Measurements from ENCODE around the gene OR2T27. TPM values are rescaled to one million over a fixed set of nuclear protein-coding genes. Genes with fewer than 3 reads are reported as not detected.
"Not testable (repeated sequence)": the region's sequence is repeated elsewhere in the genome, so short reads cannot be mapped to it uniquely, and the experiment has no call there.

Gene OR2T27
- total RNA-seq, 2 donors from 2014 or later, result not detected

GRCh38 chr1:248663453-248664328 lies 8.4 kb upstream of the OR2T27 start:
- not testable (repeated sequence) for H3K9me3 Mint-ChIP-seq; H3K36me3 Mint-ChIP-seq (ENCODE audit: low read depth); H3K4me1 Mint-ChIP-seq; H3K27ac Mint-ChIP-seq; H3K4me3 Mint-ChIP-seq; H3K27me3 Mint-ChIP-seq
- ATAC-seq (replicated peaks), result peak; percentile 29

DNA sequence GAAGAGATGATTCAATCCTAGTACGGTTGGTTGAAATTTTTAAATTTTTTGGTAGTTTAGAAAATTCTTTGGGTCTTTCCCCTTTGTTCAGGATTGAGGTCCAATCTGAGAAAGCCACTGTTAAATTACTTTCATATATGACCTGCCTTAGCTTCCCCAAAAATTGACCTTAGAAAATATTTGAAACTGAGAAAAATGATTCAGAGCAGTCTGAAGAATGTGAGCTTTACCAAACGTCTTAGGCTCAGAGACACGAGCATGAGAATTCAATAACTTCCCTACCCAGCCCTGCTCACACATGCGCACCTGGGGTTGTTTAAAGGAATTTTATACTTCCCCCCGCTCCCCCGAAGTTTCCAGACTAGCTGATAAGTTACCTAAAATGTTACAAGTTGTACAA lies 1.5 kb upstream of the OR2T27 start:
- not testable (repeated sequence) for ATAC-seq (replicated peaks); H3K9me3 Mint-ChIP-seq; H3K36me3 Mint-ChIP-seq (ENCODE audit: low read depth); H3K27ac Mint-ChIP-seq; H3K27me3 Mint-ChIP-seq; H3K4me3 Mint-ChIP-seq; H3K4me1 Mint-ChIP-seq

DNA sequence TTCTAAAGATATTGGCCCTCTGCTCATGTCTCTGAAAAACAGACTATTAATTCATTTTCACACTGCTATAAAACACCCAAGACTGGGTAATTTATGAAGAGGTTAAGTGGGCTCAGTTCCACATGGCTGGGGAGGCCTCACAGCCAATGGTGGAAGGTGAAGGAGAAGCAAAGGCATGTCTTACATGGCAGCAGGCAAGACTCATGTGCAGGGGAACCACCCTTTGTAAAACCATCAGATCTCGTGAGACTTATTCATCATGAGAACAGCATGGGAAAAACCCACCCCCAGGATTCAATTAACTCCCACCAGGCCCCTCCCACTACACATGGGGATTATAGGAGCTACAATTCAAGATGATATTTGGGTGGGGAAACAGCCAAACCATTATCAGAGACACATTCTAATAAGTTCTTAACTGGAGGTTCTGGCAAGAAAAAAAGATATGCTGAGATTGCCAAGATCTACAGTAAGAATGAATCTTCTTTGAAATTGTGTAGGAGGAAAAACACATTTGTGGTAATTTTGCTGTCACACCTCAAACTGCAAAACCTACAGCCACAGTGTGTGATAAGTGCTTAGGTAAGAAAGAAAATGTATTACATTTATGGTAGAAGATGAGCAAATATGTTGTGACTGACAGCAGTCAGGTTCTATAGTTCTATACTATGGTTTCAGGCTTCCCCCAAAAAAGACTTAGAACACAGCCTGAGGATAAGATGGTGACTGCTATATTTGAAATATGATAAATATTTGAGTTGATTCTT lies 6.4 kb downstream of the OR2T27 start:
- not testable (repeated sequence) for H3K36me3 Mint-ChIP-seq (ENCODE audit: low read depth); H3K9me3 Mint-ChIP-seq; H3K4me3 Mint-ChIP-seq; H3K27ac Mint-ChIP-seq; H3K4me1 Mint-ChIP-seq; H3K27me3 Mint-ChIP-seq
- ATAC-seq (replicated peaks), result peak; percentile 91

DNA sequence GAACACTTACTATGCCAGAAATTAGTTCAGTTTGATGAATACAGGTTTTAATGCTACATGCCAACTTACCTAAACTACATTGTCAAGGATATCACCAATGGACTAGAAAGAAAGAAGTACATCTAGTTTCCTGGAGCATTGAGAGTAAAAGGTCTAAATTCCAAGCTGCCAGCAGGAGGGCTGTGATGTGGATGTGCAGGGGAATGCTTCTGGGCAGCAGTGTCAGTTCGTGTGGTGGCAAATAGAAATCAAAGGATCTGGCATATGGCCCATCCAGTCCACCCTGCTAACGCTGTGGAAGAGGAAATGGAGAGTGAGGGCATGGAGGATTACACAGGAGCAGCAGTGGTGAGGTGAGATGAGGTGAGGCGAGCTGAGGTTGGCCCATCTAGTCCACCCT lies 10.2 kb downstream of the OR2T27 start, which contains the start of gene OR2T35:
Gene OR2T35, minus strand, starts transcription at position 101 of the 400 bp plus-strand sequence. CDS start 6,020 bp downstream, outside the sequence.
- not testable (repeated sequence) for H3K27ac Mint-ChIP-seq; H3K27me3 Mint-ChIP-seq; ATAC-seq (replicated peaks); H3K9me3 Mint-ChIP-seq; H3K4me3 Mint-ChIP-seq; H3K4me1 Mint-ChIP-seq; H3K36me3 Mint-ChIP-seq (ENCODE audit: low read depth)

DNA sequence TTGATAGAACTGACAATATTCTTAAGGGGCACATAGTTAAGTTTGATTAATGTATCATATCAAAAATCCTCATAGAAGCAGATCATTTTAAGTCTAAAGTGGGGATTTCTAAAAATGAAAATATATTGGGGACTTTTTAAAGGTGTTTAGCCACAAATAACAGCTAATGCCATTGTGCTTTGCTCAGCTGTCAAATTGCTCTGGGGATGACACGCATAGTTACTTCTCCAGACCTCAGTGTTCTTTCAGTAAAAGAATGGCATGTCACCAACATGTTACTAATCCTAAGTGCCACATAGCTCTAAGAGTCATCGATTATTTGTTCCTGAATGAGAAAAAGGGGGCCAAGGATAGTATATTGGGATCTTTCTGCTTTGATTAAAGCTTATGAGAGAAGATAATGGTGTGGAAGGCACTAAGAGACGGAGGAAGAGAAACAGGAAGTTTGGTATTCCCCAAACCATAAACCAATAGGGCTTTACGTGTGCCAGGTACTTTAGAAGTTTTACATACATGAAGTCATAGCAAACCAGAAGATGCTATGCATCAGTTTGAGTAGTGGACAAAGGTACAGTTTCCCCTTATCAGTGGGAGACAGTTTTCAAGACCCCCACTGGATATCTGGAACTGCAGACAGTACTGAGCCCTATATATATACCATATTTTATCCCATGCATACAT lies 12.2 kb downstream of the OR2T27 start:
- not testable (repeated sequence) for H3K27ac Mint-ChIP-seq; H3K27me3 Mint-ChIP-seq; H3K4me1 Mint-ChIP-seq; H3K9me3 Mint-ChIP-seq; H3K36me3 Mint-ChIP-seq (ENCODE audit: low read depth); H3K4me3 Mint-ChIP-seq
- ATAC-seq (replicated peaks), result peak; percentile 69

GRCh38 chr1:248641583-248641982 lies 13.7 kb downstream of the OR2T27 start:
- H3K9me3 Mint-ChIP-seq; H3K4me3 Mint-ChIP-seq; H3K27me3 Mint-ChIP-seq; H3K27ac Mint-ChIP-seq; H3K4me1 Mint-ChIP-seq; ATAC-seq (replicated peaks); H3K36me3 Mint-ChIP-seq (ENCODE audit: low read depth): not testable (repeated sequence)

DNA sequence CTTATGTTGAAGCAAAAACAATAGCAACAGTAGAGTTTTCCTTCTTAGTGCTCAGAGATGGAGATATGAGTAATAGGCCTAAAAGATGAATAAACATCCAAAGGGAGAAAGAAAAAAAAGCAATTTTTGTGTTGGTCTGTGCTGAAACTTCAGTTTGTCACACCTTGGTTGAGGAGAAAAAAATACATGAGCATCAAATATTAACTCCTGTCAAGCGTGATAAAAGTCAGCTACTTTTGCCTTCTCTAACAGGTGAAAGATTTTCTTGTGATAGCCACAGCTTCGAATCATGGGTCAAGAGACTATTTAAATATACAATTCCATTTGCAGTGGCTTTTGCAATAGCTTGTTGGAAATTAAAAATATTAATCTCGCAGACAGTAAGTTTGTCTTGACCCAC lies 14.4 kb downstream of the OR2T27 start:
- ATAC-seq (replicated peaks); H3K27me3 Mint-ChIP-seq; H3K27ac Mint-ChIP-seq; H3K36me3 Mint-ChIP-seq (ENCODE audit: low read depth); H3K4me3 Mint-ChIP-seq; H3K4me1 Mint-ChIP-seq; H3K9me3 Mint-ChIP-seq: not testable (repeated sequence)

GRCh38 chr1:248639652-248640051 lies 15.7 kb downstream of the OR2T27 start:
- H3K27me3 Mint-ChIP-seq, result not testable (repeated sequence)

DNA sequence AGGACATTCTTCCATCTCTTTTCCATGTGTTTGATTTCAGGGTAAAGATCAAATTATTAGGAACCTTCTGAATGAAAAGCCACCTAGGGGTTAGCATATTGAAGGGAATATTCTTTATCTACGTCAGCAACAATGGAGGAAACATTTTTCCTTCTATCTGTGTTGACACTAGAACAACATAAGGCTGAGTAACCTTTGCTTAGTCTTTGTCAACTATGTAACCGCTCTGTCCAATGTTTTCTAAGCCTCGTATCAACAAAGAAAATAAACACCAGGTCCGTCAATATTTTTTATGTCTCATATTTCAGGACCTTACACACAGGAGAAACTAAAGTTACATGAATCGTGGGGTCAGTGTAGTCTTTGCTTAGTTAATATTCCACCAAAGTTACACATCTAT lies 18.7 kb downstream of the OR2T27 start:
- not testable (repeated sequence) for ATAC-seq (replicated peaks); H3K27me3 Mint-ChIP-seq; H3K4me1 Mint-ChIP-seq; H3K9me3 Mint-ChIP-seq; H3K36me3 Mint-ChIP-seq (ENCODE audit: low read depth); H3K27ac Mint-ChIP-seq; H3K4me3 Mint-ChIP-seq

More at GRCh38 chr1:248639652-248640051, 15.7 kb downstream of the OR2T27 start:
- not testable (repeated sequence) for H3K36me3 Mint-ChIP-seq (ENCODE audit: low read depth); H3K4me1 Mint-ChIP-seq; H3K4me3 Mint-ChIP-seq; H3K9me3 Mint-ChIP-seq; H3K27ac Mint-ChIP-seq
- peak; percentile 40 for ATAC-seq (replicated peaks)

GRCh38 chr1:248634991-248635390 lies 20.3 kb downstream of the OR2T27 start, which contains the start of gene OR2T11:
Gene OR2T11 (minus strand): TSS chr1:248635091. CDS start chr1:248627128, 7,963 bp downstream.
- H3K4me1 Mint-ChIP-seq, H3K4me3 Mint-ChIP-seq, H3K9me3 Mint-ChIP-seq: not testable (repeated sequence)

DNA sequence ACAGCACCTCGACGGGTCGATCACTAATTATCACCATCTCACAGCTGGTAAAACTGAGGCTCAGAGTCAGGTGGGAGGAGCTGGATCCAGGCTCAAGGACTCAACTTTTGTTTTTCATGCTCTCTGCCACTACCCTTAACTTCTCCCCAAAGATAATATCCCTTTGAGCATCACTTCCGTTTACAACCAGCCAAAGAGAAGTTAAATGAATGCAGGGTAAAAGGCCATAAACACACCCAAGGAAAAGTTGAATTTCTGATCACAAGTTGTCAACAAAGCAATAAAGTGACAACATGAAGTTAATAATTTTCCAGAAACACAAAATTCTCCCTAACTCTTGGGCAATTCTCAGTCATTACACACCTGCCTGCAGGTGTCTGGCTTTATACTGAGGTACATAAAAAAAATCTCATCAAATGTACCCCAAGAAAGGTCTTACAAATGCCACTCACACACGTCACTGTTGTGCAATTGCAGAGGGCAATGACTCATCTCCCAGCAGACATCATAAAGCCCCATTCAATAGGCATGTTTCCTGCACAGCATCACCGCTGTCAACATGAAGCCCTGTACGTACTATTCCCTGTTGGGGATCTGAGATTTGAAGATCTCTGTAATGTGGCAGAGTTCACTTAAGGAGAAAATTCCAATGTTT lies 23.8 kb downstream of the OR2T27 start:
- Mint-ChIP-seq H3K36me3 (ENCODE audit: low read depth) (no peaks in the 10 kb centered on the region), H3K4me1 (no peaks in the 10 kb centered on the region), H3K27ac (no peak overlapping the region), H3K27me3 (no peaks in the 10 kb centered on the region), H3K4me3 (no peak overlapping the region), H3K9me3 (no peaks in the 10 kb centered on the region)
- ATAC-seq (replicated peaks), result no peak

More at GRCh38 chr1:248634991-248635390, 20.3 kb downstream of the OR2T27 start, which contains the start of gene OR2T11:
- not testable (repeated sequence) for ATAC-seq (replicated peaks); H3K27me3 Mint-ChIP-seq; H3K27ac Mint-ChIP-seq; H3K36me3 Mint-ChIP-seq (ENCODE audit: low read depth)

- no peak overlapping the region for H3K4me3 Mint-ChIP-seq
- no peak for ATAC-seq (replicated peaks)
- no peaks in the 10 kb centered on the region for H3K4me1 Mint-ChIP-seq
- no peaks in the 10 kb centered on the region for H3K27me3 Mint-ChIP-seq
- H3K27ac Mint-ChIP-seq, result no peak overlapping the region
- H3K36me3 Mint-ChIP-seq (ENCODE audit: low read depth), result no peaks in the 10 kb centered on the region
- no peaks in the 10 kb centered on the region for H3K9me3 Mint-ChIP-seq
Measured at GRCh38 chr1:248630551-248630950, 24.8 kb downstream of the OR2T27 start.

DNA sequence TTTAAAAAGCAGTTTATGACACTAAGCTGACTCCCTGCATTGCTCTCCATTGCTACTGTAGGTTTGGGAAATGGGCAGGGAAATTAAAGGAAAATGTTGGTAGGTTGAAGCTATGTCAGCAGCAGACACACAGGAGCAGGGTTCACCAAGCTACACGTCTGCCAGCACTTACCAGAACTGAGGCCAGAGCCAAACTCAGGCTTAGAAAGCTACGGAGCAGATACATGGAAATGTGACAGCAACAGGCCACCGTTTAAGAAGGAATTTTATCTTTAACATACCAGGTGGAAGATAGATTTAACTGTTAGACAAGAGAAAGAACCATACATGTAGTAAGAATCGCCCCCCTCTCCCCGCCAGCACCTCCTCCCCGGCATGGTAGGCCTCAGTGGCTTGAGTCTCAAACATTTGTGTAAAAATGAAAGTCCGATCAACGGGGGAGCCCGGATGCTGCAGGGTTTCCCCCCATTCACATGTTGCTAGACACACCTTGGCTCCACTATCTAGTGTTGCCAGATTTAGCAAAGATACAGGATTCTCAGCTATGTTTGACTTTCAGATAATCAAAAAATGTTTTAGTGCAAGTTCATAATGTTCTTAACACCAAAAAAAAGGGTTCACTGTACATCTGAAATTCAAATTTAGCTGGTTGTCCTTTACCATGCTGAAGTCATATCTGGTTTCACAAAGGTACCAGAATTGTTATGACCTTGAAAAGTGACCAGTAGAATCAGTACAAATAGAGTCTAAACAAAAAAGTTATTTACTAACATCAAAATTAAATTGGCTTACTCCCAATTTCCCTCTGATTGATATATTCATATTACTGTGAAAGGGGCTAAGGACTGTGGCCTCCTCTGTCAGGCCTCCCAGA lies 27.1 kb downstream of the OR2T27 start:
- ATAC-seq (replicated peaks), result no peak
- Mint-ChIP-seq H3K9me3 (no peaks in the 10 kb centered on the region), H3K36me3 (ENCODE audit: low read depth) (no peaks in the 10 kb centered on the region), H3K27me3 (no peaks in the 10 kb centered on the region), H3K4me1 (no peaks in the 10 kb centered on the region), H3K27ac (no peak overlapping the region), H3K4me3 (no peak overlapping the region)
